Thyroid gland (tissue), 4 donors: Measurements from ENCODE around the gene SCAMP4. TPM values are rescaled to one million over a fixed set of nuclear protein-coding genes. Genes with fewer than 3 reads are reported as not detected.

Experiments used
- DNase-seq, 2 donors: peaks; one replicate each; pipeline ENCODE4 v3.0.0-alpha.2; 2019
- H3K27ac ChIP-seq, 3 donors: fragments of 200-600 bp; sonication (generic); 1 replicate in 2 of 3; 2 replicates in 1 of 3; pipeline ENCODE4 v1.5.1; 2016 to 2019; ENCODE audit warnings: mild to moderate bottlenecking in 1 of 3, moderate library complexity in 1 of 3
- H3K27me3 ChIP-seq: fragments of 200-600 bp; sonication (generic); one replicate; pipeline ENCODE4 v1.5.1; 2019
- H3K36me3 ChIP-seq, 2 donors: fragments of 200-600 bp; sonication (generic); one replicate each; pipeline ENCODE4 v1.5.1; 2016 to 2019
- H3K4me1 ChIP-seq, 2 donors: fragments of 200-600 bp; sonication (generic); one replicate each; pipeline ENCODE4 v1.5.1; 2017 to 2019
- H3K4me3 ChIP-seq, 3 donors: fragments of 200-600 bp; sonication (generic); replicated peaks in 1 of 3; 1 replicate in 2 of 3; 2 replicates in 1 of 3; pipeline ENCODE4 v1.5.1; 2016; ENCODE audit warnings: mild to moderate bottlenecking in 1 of 3
- H3K9me3 ChIP-seq: fragments of 200-600 bp; sonication (generic); one replicate; pipeline ENCODE4 v1.5.1; 2017
- CTCF ChIP-seq, 6 experiments: fragments of 200-600 bp in 3 of 6; fragments of 450-650 bp in 3 of 6; sonication (generic) in 3 of 6; IDR thresholded peaks; one replicate each; pipeline ENCODE4 v1.5.1; 2016 to 2019; ENCODE audit warnings: antibody characterized with exemption in 6 of 6, mild to moderate bottlenecking in 2 of 6, inconsistent platforms in 1 of 6, moderate library complexity in 1 of 6
- POLR2A ChIP-seq, 2 donors: fragments of 450-650 bp; IDR thresholded peaks; one replicate each; pipeline ENCODE4 v1.6.1; 2017; ENCODE audit warnings: antibody characterized with exemption in 2 of 2, mild to moderate bottlenecking in 2 of 2, moderate library complexity in 1 of 2
- WGBS, 2 donors: methylation state at CpG; one replicate each; pipeline ENCODE4 v1.1.5; 2017; 5-methylcytosine and 5-hydroxymethylcytosine counted together
- intact Hi-C: fragments of 100-400 bp; cut with DNase I; formaldehyde crosslinking; loops from one replicate; pipeline ENCODE4 v1.15.1; 2023
- total RNA-seq, 4 donors: library from RNA; depleted of rRNA; stranded (reverse); fragments of >200 nt; gene quantifications; one replicate each; pipeline ENCODE4 v1.2.3, GENCODE V29; 2016

The SCAMP4 gene
- total RNA-seq, 4 donors from 2014 or later = 69.5 to 269 (median 137) TPM

- Histone ChIP-seq H3K27ac (no peak overlapping the region), H3K4me3 (no peak overlapping the region), H3K27me3 (no peaks in the 10 kb centered on the region), H3K36me3 (peaks cover 0 to 9% of the 10 kb centered on the region in 2 donors), H3K4me1 (no peaks in the 10 kb centered on the region), H3K9me3 (no peaks in the 10 kb centered on the region)
- WGBS, 2 donors = 93 to 98% methylated on average over 11 to 16 of the region's 27 CpGs
- TF ChIP-seq POLR2A (IDR thresholded peaks at IDR 0.05) (no peak), CTCF (IDR thresholded peaks at IDR 0.05) (no peak)
- no peak for DNase-seq
- intact Hi-C loops = no loop called here
Measured at GRCh38 chr19:1970806-1971502, 65.8 kb downstream of the SCAMP4 start.

- Histone ChIP-seq H3K27me3 (no peaks in the 10 kb centered on the region), H3K4me3 (no peak overlapping the region), H3K4me1 (no peaks in the 10 kb centered on the region), H3K9me3 (no peaks in the 10 kb centered on the region), H3K27ac (no peak overlapping the region), H3K36me3 (peaks cover 10 to 18% of the 10 kb centered on the region in 2 donors)
- WGBS, 2 donors = 91 to 92% methylated on average over 9 to 20 of the region's 28 CpGs
- DNase-seq = no peak
- intact Hi-C loops = no loop called here
- no peak for TF ChIP-seq POLR2A (IDR thresholded peaks at IDR 0.05)
- TF ChIP-seq CTCF (IDR thresholded peaks at IDR 0.05) = no peak
Measured at GRCh38 chr19:1974381-1975161, 69.4 kb downstream of the SCAMP4 start.

- intact Hi-C loops = no loop called here
- TF ChIP-seq CTCF (IDR thresholded peaks at IDR 0.05) (no peak), POLR2A (IDR thresholded peaks at IDR 0.05) (no peak)
- DNase-seq = no peak
- 88 to 91% methylated on average over 19 to 20 of the region's 20 CpGs for WGBS, 2 donors
- H3K4me1 ChIP-seq = no peaks in the 10 kb centered on the region
- no peak overlapping the region for H3K27ac ChIP-seq
- H3K36me3 ChIP-seq = peaks cover 16 to 20% of the 10 kb centered on the region in 2 donors
- H3K4me3 ChIP-seq = no peak overlapping the region
- no peaks in the 10 kb centered on the region for H3K9me3 ChIP-seq
- H3K27me3 ChIP-seq = no peaks in the 10 kb centered on the region
Measured at GRCh38 chr19:1975162-1975480, 69.9 kb downstream of the SCAMP4 start.

Other genes with a start within 250 kb of the SCAMP4 start
- gene ONECUT3, start 151.9 kb upstream of the SCAMP4 start, total RNA-seq = not detected
- gene ATP8B3, start 93.1 kb upstream of the SCAMP4 start, total RNA-seq = 1 to 10 TPM in 3 of 4 donors, not detected in 1; 1.3 to 2.0 (median 1.6) TPM
- gene REXO1, start 56.9 kb upstream of the SCAMP4 start, total RNA-seq = 10 to 100 TPM; 14.0 to 21.8 (median 17.2) TPM
- gene KLF16, start 41.8 kb upstream of the SCAMP4 start, total RNA-seq = 1 to 10 TPM; 1.8 to 6.4 (median 3.4) TPM
- gene ABHD17A, start 19.9 kb upstream of the SCAMP4 start, total RNA-seq = 100 to 1,000 TPM in 1 of 4 donors, 10 to 100 TPM in 3; 86.8 to 134 (median 91.4) TPM
- 10 to 100 TPM in 2 of 4 donors, 1 to 10 TPM in 2; 4.0 to 14.6 (median 8.3) TPM for gene ADAT3, start within 50 bp of the SCAMP4 start, total RNA-seq
- 10 to 100 TPM; 47.2 to 67.6 (median 60.8) TPM for gene CSNK1G2, start 35.8 kb downstream of the SCAMP4 start, total RNA-seq
- gene BTBD2, start 110.3 kb downstream of the SCAMP4 start, total RNA-seq = 10 to 100 TPM; 74.8 to 89.9 (median 76.2) TPM
- 100 to 1,000 TPM; 106 to 161 (median 123) TPM for gene MKNK2, start 145.8 kb downstream of the SCAMP4 start, total RNA-seq
- 10 to 100 TPM; 18.5 to 40.4 (median 26.6) TPM for gene MOB3A, start 190.9 kb downstream of the SCAMP4 start, total RNA-seq
- 1 to 10 TPM; 1.1 to 4.2 (median 2.9) TPM for gene IZUMO4, start 191.5 kb downstream of the SCAMP4 start, total RNA-seq
- 100 to 1,000 TPM in 3 of 4 donors, 10 to 100 TPM in 1; 62.5 to 121 (median 118) TPM for gene AP3D1, start 246.2 kb downstream of the SCAMP4 start, total RNA-seq